GM20000 (cell line): ENCODE results near the gene TRAF3IP1.

Source experiments
- DNase-seq: peaks from one replicate; pipeline ENCODE4 v3.0.0; 2012; ENCODE audit warnings: low spot score
- CTCF ChIP-seq: IDR thresholded peaks from 2 replicates; pipeline ENCODE4 v1.5.1; 2012; ENCODE audit warnings: mild to moderate bottlenecking, control low read depth; ENCODE audit errors: extremely low read depth, missing control alignments

The TRAF3IP1 gene

GRCh38 chr2:238434846-238435751, 114.8 kb downstream of the TRAF3IP1 start:
- TF ChIP-seq CTCF = no peak
- no peak for DNase-seq

GRCh38 chr2:238435752-238436096, 115.4 kb downstream of the TRAF3IP1 start:
- no peak for DNase-seq
- no peak for TF ChIP-seq CTCF

- DNase-seq = no peak
Measured at GRCh38 chr2:238438856-238439849, 118.8 kb downstream of the TRAF3IP1 start.

GRCh38 chr2:238439917-238440316, 119.6 kb downstream of the TRAF3IP1 start:
- no peak for TF ChIP-seq CTCF
- DNase-seq = no peak

More at GRCh38 chr2:238438856-238439849, 118.8 kb downstream of the TRAF3IP1 start:
- TF ChIP-seq CTCF = no peak

DNA sequence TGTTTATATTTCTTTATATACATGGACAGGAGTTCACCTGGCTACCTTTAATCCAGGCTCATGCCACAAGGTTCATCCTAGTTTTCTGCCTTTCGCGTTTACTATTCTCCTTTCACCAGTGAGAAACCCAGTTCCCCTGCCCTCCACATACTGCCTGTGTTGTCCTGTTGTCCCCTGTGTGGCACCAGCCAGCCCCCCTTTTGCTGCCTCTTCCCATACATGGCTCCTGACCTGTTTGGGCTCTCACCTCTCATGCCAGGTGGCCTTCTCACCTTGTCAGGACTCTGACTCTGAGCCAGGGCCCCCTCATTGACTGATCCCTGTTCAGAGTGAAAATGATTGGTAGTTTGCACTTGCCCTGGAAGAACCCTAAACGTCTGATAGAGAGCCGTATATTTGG, 120.0 kb downstream of the TRAF3IP1 start:
- no peak for TF ChIP-seq CTCF
- no peak for DNase-seq

- no peak for DNase-seq
Measured at GRCh38 chr2:238440767-238441166, 120.4 kb downstream of the TRAF3IP1 start.

More at GRCh38 chr2:238440767-238441166, 120.4 kb downstream of the TRAF3IP1 start:
- TF ChIP-seq CTCF = no peak
